IMR-90 (cell line): ENCODE data around the gene ARHGEF38. TPM values are rescaled to one million over a fixed set of nuclear protein-coding genes. Genes with fewer than 3 reads are reported as not detected.

Experiments
- ATAC-seq: fragments of 200-7000 bp; cut with Tn5 transposase; 2 replicates; pipeline ENCODE4 v1.9.1; 2020; ENCODE audit warnings: low read depth, mild to moderate bottlenecking, moderate library complexity
- BruUV-seq: library from RNA; stranded (reverse); fragments of 400-500 nt; replicated peaks from 2 replicates; lab custom pipeline; 2021; lab: Mats Ljungman, UMichigan
- CTCF ChIA-PET: fragments of 300-600 bp; formaldehyde crosslinking; extraction: SDS; loops from one replicate; lab custom pipeline; 2021; ENCODE audit warnings: antibody characterized with exemption; lab: Yijun Ruan, JAX
- POLR2A ChIA-PET: fragments of 300-600 bp; sonication (Branson Sonifier 250); formaldehyde crosslinking; loops from one replicate; lab custom pipeline; 2022; ENCODE audit warnings: antibody characterized with exemption; ENCODE audit not compliant: unreplicated experiment; lab: Charles Lee
- DNase-seq: peaks from one replicate; pipeline ENCODE4 v3.0.0; 2013
- H2AFZ ChIP-seq: replicated peaks from 2 replicates; pipeline ENCODE3; 2013; ENCODE audit warnings: low read length, mild to moderate bottlenecking; ENCODE audit not compliant: poor library complexity
- H2AK5ac ChIP-seq: 2 replicates; pipeline ENCODE4 v1.6.1; 2013; ENCODE audit warnings: low read depth, low read length, inconsistent platforms
- H2AK9ac ChIP-seq: replicated peaks from 2 replicates; pipeline ENCODE3; 2013; ENCODE audit warnings: mild to moderate bottlenecking, low read depth, low read length, moderate library complexity; ENCODE audit not compliant: poor library complexity
- H2BK120ac ChIP-seq: 2 replicates; pipeline ENCODE4 v1.6.1; 2013; ENCODE audit warnings: low read depth, low read length, inconsistent platforms
- H2BK15ac ChIP-seq: 3 replicates; pipeline ENCODE4 v1.6.1; 2013; ENCODE audit warnings: low read depth, low read length, inconsistent platforms
- H2BK20ac ChIP-seq: 2 replicates; pipeline ENCODE4 v1.6.1; 2013; ENCODE audit warnings: low read depth, mild to moderate bottlenecking, inconsistent platforms, low read length, moderate library complexity
- H2BK5ac ChIP-seq: 2 replicates; pipeline ENCODE4 v1.6.1; 2013; ENCODE audit warnings: mild to moderate bottlenecking, low read depth, low read length, inconsistent platforms; ENCODE audit not compliant: poor library complexity, severe bottlenecking
- H3K14ac ChIP-seq: replicated peaks from 2 replicates; pipeline ENCODE4 v1.6.1; 2013; ENCODE audit warnings: low read depth, low read length, inconsistent platforms
- H3K18ac ChIP-seq: 2 replicates; pipeline ENCODE4 v1.6.1; 2013; ENCODE audit warnings: low read depth, low read length, control low read depth
- H3K23ac ChIP-seq: 2 replicates; pipeline ENCODE4 v1.6.1; 2013; ENCODE audit warnings: low read depth, low read length, inconsistent platforms
- H3K27ac ChIP-seq: 2 replicates; pipeline ENCODE4 v1.5.1; 2013; ENCODE audit warnings: mild to moderate bottlenecking, control low read depth, low read length; ENCODE audit not compliant: insufficient read depth
- H3K27me3 ChIP-seq: 2 replicates; pipeline ENCODE4 v1.6.1; 2013; ENCODE audit warnings: low read length; ENCODE audit not compliant: control insufficient read depth, insufficient read depth
- H3K36me3 ChIP-seq: 2 replicates; pipeline ENCODE4 v1.6.1; 2013; ENCODE audit warnings: low read length, mixed read lengths; ENCODE audit not compliant: control insufficient read depth, insufficient read depth
- H3K4ac ChIP-seq: 2 replicates; pipeline ENCODE4 v1.6.1; 2013; ENCODE audit warnings: low read depth, low read length, inconsistent platforms
- H3K4me1 ChIP-seq: 2 replicates; pipeline ENCODE4 v1.6.1; 2013; ENCODE audit warnings: low read length, mixed read lengths; ENCODE audit not compliant: control insufficient read depth, insufficient read depth
- H3K4me2 ChIP-seq: 2 replicates; pipeline ENCODE4 v1.6.1; 2013; ENCODE audit warnings: low read depth, mild to moderate bottlenecking, control low read depth, low read length, moderate library complexity
- H3K4me3 ChIP-seq: 2 replicates; pipeline ENCODE4 v1.5.1; 2013; ENCODE audit warnings: low read depth, mild to moderate bottlenecking, control low read depth, low read length, moderate library complexity; ENCODE audit not compliant: insufficient read depth
- H3K56ac ChIP-seq: 2 replicates; pipeline ENCODE4 v1.6.1; 2013; ENCODE audit warnings: low read length, inconsistent platforms; ENCODE audit not compliant: insufficient read depth; ENCODE audit errors: extremely low read depth
- H3K79me1 ChIP-seq, 2 experiments: 2 replicates each; pipeline ENCODE4 v1.6.1; 2013; ENCODE audit warnings: low read length in 2 of 2, inconsistent platforms in 1 of 2, low read depth in 1 of 2
- H3K9ac ChIP-seq: 2 replicates; pipeline ENCODE4 v1.6.1; 2013; ENCODE audit warnings: low read depth, low read length, control low read depth
- H3K9me1 ChIP-seq: 2 replicates; pipeline ENCODE4 v1.6.1; 2013; ENCODE audit warnings: low read length, inconsistent platforms; ENCODE audit not compliant: insufficient read depth
- H3K9me3 ChIP-seq: 2 replicates; pipeline ENCODE4 v1.6.1; 2013; ENCODE audit warnings: low read length; ENCODE audit not compliant: control insufficient read depth, insufficient read depth
- H4K20me1 ChIP-seq: 2 replicates; pipeline ENCODE4 v1.6.1; 2013; ENCODE audit warnings: low read length, inconsistent platforms; ENCODE audit not compliant: insufficient read depth
- H4K5ac ChIP-seq: 2 replicates; pipeline ENCODE4 v1.6.1; 2013; ENCODE audit warnings: mild to moderate bottlenecking, low read depth, low read length, control low read depth
- H4K8ac ChIP-seq, 2 experiments: 2 replicates each; pipeline ENCODE4 v1.6.1; 2013; ENCODE audit warnings: low read depth in 2 of 2, low read length in 2 of 2, control low read depth in 1 of 2, inconsistent platforms in 1 of 2
- H4K91ac ChIP-seq: 2 replicates; pipeline ENCODE4 v1.6.1; 2013; ENCODE audit warnings: low read depth, low read length, inconsistent platforms; ENCODE audit not compliant: insufficient read depth
- BHLHE40 ChIP-seq: fragments of 150-350 bp; IDR thresholded peaks from 2 replicates; pipeline ENCODE4 v1.6.1; 2016; ENCODE audit warnings: mild to moderate bottlenecking, low read depth, low read length
- CEBPB ChIP-seq: IDR thresholded peaks from 2 replicates; pipeline ENCODE4 v1.6.1; 2012; ENCODE audit warnings: low read depth, low read length, improper control_type of control experiment
- CHD1 ChIP-seq: IDR thresholded peaks from 2 replicates; pipeline ENCODE4 v1.6.1; 2012; ENCODE audit warnings: low read depth, low read length, improper control_type of control experiment
- FOS ChIP-seq: fragments of 150-350 bp; IDR thresholded peaks from 2 replicates; pipeline ENCODE4 v1.6.1; 2016; ENCODE audit warnings: low read depth, low read length
- MAFK ChIP-seq: IDR thresholded peaks from 2 replicates; pipeline ENCODE4 v1.6.1; 2012; ENCODE audit warnings: low read depth, low read length, improper control_type of control experiment
- MAZ ChIP-seq: IDR thresholded peaks from 2 replicates; pipeline ENCODE4 v1.6.1; 2012; ENCODE audit warnings: low read depth, mild to moderate bottlenecking, low read length, improper control_type of control experiment, moderate library complexity, borderline replicate concordance
- MXI1 ChIP-seq: IDR thresholded peaks from 2 replicates; pipeline ENCODE4 v1.6.1; 2012; ENCODE audit warnings: low read depth, mild to moderate bottlenecking, low read length, moderate library complexity, borderline replicate concordance
- NFE2L2 ChIP-seq: fragments of 150-350 bp; IDR thresholded peaks from 2 replicates; pipeline ENCODE4 v1.6.1; 2016; ENCODE audit warnings: low read depth, mild to moderate bottlenecking, low read length
- POLR2A ChIP-seq: IDR thresholded peaks from 2 replicates; pipeline ENCODE4 v1.6.1; 2012; ENCODE audit warnings: mild to moderate bottlenecking, low read depth, low read length
- RAD21 ChIP-seq: IDR thresholded peaks from 2 replicates; pipeline ENCODE4 v1.6.1; 2012; ENCODE audit warnings: low read length, improper control_type of control experiment
- RCOR1 ChIP-seq: IDR thresholded peaks from 2 replicates; pipeline ENCODE4 v1.6.1; 2012; ENCODE audit warnings: mild to moderate bottlenecking, low read length, improper control_type of control experiment; ENCODE audit not compliant: insufficient replicate concordance
- RFX5 ChIP-seq: IDR thresholded peaks from 2 replicates; pipeline ENCODE4 v1.8.0; 2012; ENCODE audit warnings: low read depth, mild to moderate bottlenecking, low read length, moderate library complexity
- SMC3 ChIP-seq: fragments of 150-350 bp; IDR thresholded peaks from 2 replicates; pipeline ENCODE4 v1.6.1; 2016; ENCODE audit warnings: low read depth, mild to moderate bottlenecking, antibody characterized with exemption, low read length, moderate library complexity
- WGBS, 2 experiments: methylation state at CpG; one replicate each; pipeline versions ENCODE4 v1.1.5 to v1.1.7; 2013; ENCODE audit warnings: missing lambda C conversion rate in 2 of 2; ENCODE audit not compliant: insufficient read length in 1 of 2; ENCODE audit errors: extremely low coverage in 2 of 2; 5-methylcytosine and 5-hydroxymethylcytosine counted together
- dilution Hi-C: fragments of 300-500 bp; cut with HindIII; formaldehyde crosslinking; loops from one replicate; pipeline ENCODE4 v1.14.3; 2018; ENCODE audit warnings: low sequenced_read_pairs; ENCODE audit not compliant: unreplicated experiment
- in situ Hi-C: fragments of 300-500 bp; cut with MboI; formaldehyde crosslinking; loops from 3 replicates; pipeline ENCODE4 v1.14.3; 2019; ENCODE audit warnings: low sequenced_read_pairs, inconsistent platforms, mixed read lengths
- intact Hi-C: fragments of 100-400 bp; cut with micrococcal nuclease; formaldehyde crosslinking; loops from 2 replicates; pipeline ENCODE4 v1.10.0; 2022
- polyA plus RNA-seq, 3 experiments: library from polyadenylated mRNA; depleted of rRNA; stranded (reverse); fragments of >200 nt; gene quantifications; 2 replicates each; pipeline ENCODE4 v1.2.3, GENCODE V29; 2012; ENCODE audit warnings: low replicate concordance in 1 of 3
- total RNA-seq: library from RNA; depleted of rRNA; stranded (reverse); fragments of >200 nt; gene quantifications from 2 replicates; pipeline ENCODE4 v1.2.3, GENCODE V29; 2012
- TF ChIP-seq, protein P1 (sequence below): conservative IDR thresholded peaks from 2 replicates; pipeline ENCODE4 v1.5.1; 2012; ENCODE audit warnings: mild to moderate bottlenecking, low read depth, low read length, improper control_type of control experiment
- TF ChIP-seq, protein P2 (sequence below): fragments of 150-350 bp; IDR thresholded peaks from 2 replicates; pipeline ENCODE4 v1.6.1; 2017; ENCODE audit warnings: mild to moderate bottlenecking, antibody characterized with exemption, low read length, low read depth
- TF ChIP-seq, protein P3 (sequence below): fragments of 150-350 bp; IDR thresholded peaks from 2 replicates; pipeline ENCODE4 v1.6.1; 2016; ENCODE audit warnings: low read depth, mild to moderate bottlenecking, low read length, moderate library complexity, borderline replicate concordance

Gene ARHGEF38
- total and polyA plus RNA-seq, 2 of the 4 experiments (the other 2 are of a cell fraction) = not detected

DNA sequence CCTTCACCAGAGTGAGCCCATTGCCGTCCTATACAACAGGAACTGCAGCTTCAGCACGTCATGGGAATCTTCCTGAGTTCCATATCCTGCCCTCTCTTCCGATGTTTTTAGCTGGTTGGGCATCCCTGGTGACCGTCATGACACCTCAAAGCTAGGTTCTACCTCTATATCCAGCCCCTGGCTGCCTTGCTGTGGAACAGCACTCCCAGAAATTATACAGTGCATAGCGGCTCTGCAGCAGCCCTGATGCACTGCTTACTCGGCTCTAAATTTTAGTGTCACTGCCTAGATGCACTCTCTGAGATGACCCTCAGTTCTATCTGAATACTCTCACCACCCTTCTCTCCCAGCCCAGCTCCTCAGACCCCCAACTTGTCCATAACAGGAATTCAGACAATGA, 44.3 kb downstream of the ARHGEF38 start:
- no TSS peak for BruUV-seq
- Histone ChIP-seq H3K9ac (no peak overlapping the region), H3K4me1 (no peaks in the 10 kb centered on the region), H3K27me3 (no peaks in the 10 kb centered on the region), H3K79me1 (no peaks in the 10 kb centered on the region), H2BK120ac (no peak overlapping the region), H2BK20ac (no peak overlapping the region), H3K4me3 (no peak overlapping the region), H3K9me3 (no peaks in the 10 kb centered on the region), H2BK5ac (no peak overlapping the region), H4K8ac (no peak overlapping the region), H2AK9ac (no peak overlapping the region), H3K4ac (no peak overlapping the region), H3K14ac (no peak overlapping the region), H3K27ac (no peak overlapping the region), H2AK5ac (no peak overlapping the region), H3K23ac (no peak overlapping the region), H2AFZ (no peak overlapping the region), H4K5ac (no peak overlapping the region), H2BK15ac (no peak overlapping the region), H4K91ac (no peak overlapping the region), H4K20me1 (no peaks in the 10 kb centered on the region), H3K4me2 (no peak overlapping the region), H3K18ac (no peak overlapping the region), H3K36me3 (no peaks in the 10 kb centered on the region), H3K56ac (no peak overlapping the region), H3K9me1 (no peaks in the 10 kb centered on the region)
- dilution Hi-C loops = no loop called here
- intact Hi-C loops = no loop called here
- CTCF ChIA-PET = interaction anchor here (0.6 to 1.3 kb wide), 2 partner anchors 12 to 64 kb away, joined by 3 read pairs; no protein-coding TSS in a partner anchor
- DNase-seq (no peak), ATAC-seq (no peak)
- in situ Hi-C loops = no loop called here
- WGBS, 2 experiments = 60% methylated on average over 1 of the region's 6 CpGs; no CpG with 5 or more reads in 1 of the 2 experiments
- POLR2A ChIA-PET = no interaction called here
- TF ChIP-seq SMC3 (no peak), MAZ (no peak), RFX5 (no peak), POLR2A (no peak), NFE2L2 (no peak), BHLHE40 (no peak), MAFK (no peak), CHD1 (no peak), FOS (no peak), CEBPB (no peak), MXI1 (no peak), RCOR1 (no peak), RAD21 (no peak)
- TF ChIP-seq, protein P1, sequence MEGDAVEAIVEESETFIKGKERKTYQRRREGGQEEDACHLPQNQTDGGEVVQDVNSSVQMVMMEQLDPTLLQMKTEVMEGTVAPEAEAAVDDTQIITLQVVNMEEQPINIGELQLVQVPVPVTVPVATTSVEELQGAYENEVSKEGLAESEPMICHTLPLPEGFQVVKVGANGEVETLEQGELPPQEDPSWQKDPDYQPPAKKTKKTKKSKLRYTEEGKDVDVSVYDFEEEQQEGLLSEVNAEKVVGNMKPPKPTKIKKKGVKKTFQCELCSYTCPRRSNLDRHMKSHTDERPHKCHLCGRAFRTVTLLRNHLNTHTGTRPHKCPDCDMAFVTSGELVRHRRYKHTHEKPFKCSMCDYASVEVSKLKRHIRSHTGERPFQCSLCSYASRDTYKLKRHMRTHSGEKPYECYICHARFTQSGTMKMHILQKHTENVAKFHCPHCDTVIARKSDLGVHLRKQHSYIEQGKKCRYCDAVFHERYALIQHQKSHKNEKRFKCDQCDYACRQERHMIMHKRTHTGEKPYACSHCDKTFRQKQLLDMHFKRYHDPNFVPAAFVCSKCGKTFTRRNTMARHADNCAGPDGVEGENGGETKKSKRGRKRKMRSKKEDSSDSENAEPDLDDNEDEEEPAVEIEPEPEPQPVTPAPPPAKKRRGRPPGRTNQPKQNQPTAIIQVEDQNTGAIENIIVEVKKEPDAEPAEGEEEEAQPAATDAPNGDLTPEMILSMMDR = no peak
- TF ChIP-seq, protein P2, sequence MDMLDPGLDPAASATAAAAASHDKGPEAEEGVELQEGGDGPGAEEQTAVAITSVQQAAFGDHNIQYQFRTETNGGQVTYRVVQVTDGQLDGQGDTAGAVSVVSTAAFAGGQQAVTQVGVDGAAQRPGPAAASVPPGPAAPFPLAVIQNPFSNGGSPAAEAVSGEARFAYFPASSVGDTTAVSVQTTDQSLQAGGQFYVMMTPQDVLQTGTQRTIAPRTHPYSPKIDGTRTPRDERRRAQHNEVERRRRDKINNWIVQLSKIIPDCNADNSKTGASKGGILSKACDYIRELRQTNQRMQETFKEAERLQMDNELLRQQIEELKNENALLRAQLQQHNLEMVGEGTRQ = no peak
- TF ChIP-seq, protein P3, sequence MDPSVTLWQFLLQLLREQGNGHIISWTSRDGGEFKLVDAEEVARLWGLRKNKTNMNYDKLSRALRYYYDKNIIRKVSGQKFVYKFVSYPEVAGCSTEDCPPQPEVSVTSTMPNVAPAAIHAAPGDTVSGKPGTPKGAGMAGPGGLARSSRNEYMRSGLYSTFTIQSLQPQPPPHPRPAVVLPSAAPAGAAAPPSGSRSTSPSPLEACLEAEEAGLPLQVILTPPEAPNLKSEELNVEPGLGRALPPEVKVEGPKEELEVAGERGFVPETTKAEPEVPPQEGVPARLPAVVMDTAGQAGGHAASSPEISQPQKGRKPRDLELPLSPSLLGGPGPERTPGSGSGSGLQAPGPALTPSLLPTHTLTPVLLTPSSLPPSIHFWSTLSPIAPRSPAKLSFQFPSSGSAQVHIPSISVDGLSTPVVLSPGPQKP = no peak
